NCI-H1105 (cell line): ENCODE data around the gene SLC25A51.
"Not testable (repeated sequence)": the region's sequence is repeated elsewhere in the genome, so short reads cannot be mapped to it uniquely, and the experiment has no call there.

Source experiments
- DNase-seq: peaks from one replicate; lab custom pipeline; 2025; lab: John Stamatoyannopoulos, UW

SLC25A51 gene

GRCh38 chr9:37920471-37921167, 16.7 kb upstream of the SLC25A51 start:
- DNase-seq, result no peak

GRCh38 chr9:37919956-37920335, 16.0 kb upstream of the SLC25A51 start:
- no peak for DNase-seq

DNA sequence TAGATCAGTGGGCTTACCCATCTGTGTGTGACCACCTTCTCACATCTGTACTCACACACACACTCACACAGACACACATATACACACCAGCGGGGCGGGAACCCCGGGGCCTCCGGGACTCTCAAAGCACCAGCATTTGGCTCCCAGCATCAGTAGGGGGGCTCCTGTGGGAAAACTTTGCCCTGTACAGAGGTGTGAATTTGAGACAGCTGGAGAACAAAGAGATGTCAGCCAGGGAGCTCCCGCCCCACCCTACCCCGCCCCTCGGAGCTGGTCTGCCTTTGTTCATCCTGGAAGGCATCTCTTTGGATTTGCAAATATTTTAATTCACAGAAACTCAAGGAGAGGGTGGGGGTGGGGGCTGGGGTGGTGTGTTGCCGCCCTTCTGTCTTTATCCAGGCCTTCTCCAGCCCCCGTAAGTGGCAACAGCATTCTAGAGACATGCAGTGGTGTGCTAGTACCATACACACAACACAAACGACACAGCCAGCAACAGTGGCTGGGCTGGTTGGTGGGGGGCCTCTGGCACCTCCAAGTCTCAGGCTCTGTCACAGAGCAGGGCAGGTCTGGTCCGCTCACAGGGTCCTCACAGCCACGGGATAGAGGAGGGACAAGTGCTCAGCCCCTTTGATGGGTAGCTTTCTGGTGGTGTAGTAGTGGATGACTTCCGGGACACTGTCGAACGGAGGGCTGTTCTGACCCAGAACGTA, 15.5 kb upstream of the SLC25A51 start:
- no peak for DNase-seq

DNA sequence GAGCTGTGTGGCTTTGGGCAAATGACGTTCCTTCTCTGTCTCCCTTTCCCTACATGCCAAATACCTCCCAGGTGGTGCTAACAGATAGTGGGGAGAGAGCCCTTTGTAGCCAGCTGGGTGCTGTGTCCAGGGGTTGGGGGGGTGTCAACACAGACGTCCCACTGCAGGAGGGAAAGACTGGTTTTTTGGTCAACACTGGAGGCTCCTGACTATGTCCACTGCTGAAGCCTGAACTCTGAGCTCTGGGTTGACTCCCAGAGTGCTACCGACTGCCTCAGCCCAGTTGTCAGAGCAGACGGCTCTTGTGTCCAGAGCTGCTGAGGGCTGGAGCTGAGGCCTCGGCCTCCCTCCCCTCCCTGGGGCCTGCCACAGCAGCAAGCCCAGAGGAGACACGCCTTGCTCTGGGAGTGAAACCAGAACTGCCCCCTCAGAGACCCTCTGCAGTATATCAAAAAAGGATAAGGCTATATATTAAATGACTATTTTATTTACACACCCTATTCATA, 14.8 kb upstream of the SLC25A51 start:
- no peak for DNase-seq

GRCh38 chr9:37917801-37918664, 14.1 kb upstream of the SLC25A51 start:
- no peak for DNase-seq

GRCh38 chr9:37917313-37917731, 13.4 kb upstream of the SLC25A51 start:
- no peak for DNase-seq

GRCh38 chr9:37916471-37917312, 12.8 kb upstream of the SLC25A51 start:
- DNase-seq, result no peak

GRCh38 chr9:37915911-37916470, 12.1 kb upstream of the SLC25A51 start:
- no peak for DNase-seq

- no peak for DNase-seq
Observed at GRCh38 chr9:37914701-37915358, 10.9 kb upstream of the SLC25A51 start.

GRCh38 chr9:37914154-37914551, 10.2 kb upstream of the SLC25A51 start:
- DNase-seq, result no peak

GRCh38 chr9:37913480-37914153, 9.7 kb upstream of the SLC25A51 start:
- DNase-seq, result peak; percentile 39

- DNase-seq, result no peak
Observed at GRCh38 chr9:37911271-37911681, 7.3 kb upstream of the SLC25A51 start.

DNA sequence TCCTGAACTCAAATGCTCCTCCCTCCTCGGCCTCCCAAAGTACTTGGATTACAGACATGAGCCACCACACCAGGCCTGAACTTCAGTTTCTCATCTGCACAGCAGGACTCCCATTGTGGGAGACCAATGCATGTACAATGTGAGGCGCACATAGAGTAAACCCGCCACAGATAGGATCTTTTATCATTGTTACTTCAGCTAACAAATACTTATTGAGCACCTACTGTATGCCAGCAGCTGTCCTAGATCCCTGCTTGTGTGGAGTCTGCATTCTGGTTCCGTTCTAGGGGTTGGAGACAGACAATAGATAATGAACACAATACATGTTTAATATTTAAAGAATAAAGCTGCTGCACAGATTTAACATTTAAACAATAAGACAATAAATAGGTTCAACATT, 6.3 kb upstream of the SLC25A51 start:
- no peak for DNase-seq

- DNase-seq, result not testable (repeated sequence)
Observed at GRCh38 chr9:37909836-37910235, 5.9 kb upstream of the SLC25A51 start.

DNA sequence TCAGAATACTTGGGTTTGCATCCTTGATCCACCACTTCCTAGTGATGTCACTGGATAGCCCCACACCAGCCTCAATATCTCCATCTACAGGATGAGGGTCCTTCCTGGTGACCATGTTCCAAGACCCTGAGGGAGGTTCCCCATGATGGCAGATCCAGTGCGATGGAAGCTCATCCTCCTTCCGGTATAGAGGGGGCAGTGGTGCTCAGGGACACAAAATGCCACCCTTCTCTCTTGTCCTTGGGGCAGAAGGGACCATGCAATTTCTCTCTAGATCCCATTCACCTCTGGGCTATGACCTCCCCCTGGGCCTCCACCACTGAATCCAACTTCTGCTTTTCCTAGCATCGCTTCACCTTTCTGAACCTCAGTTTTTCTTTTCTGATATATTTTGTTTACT, 5.4 kb upstream of the SLC25A51 start:
- no peak for DNase-seq

- DNase-seq, result no peak
Observed at GRCh38 chr9:37908698-37909186, 4.8 kb upstream of the SLC25A51 start.

GRCh38 chr9:37908283-37908682, 4.4 kb upstream of the SLC25A51 start:
- no peak for DNase-seq

DNA sequence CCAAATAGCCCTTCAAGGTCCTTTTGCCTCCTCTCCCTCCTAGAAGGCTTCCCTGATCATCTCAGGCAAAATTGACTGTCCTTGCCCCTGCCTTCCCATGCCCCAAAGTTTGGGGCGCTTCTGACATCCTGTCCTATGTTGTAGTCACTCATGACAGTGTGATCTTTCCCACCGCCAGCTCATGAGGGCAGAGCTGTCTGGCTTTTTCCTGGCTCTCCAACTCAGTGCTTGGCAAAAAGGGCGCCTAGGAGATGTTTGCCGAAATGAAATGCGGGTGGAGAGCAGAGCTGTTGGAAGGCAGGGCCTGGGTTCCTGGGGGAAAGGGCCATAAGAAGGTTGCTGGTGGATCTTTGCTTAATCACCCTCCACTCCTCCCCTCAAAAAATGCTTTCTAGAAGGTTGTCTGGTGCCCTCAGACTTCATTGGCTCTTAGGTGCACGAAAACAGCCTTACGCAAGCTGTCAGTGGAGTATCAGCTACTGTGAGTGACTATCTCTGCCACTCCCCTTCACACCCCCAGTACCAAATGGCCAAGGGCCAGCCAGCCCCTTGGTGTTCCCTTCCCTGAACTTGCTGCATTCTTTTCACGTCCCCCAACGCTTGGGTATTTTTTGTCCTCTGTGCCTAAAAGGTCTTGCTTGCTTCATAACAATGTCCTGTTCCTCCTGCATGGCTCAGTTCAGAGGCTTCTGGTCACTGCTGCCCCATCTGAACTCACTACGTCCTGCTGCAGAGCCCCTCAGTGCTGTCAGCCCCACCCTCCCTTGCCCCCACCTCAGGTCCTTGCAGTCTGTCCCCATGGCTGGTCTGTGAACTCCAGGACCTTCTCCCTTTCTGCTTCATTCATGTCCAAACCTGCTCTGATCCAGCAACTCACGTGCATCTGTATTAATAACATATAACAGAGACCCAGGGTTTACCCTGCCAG, 2.6 kb upstream of the SLC25A51 start:
- no peak for DNase-seq

DNA sequence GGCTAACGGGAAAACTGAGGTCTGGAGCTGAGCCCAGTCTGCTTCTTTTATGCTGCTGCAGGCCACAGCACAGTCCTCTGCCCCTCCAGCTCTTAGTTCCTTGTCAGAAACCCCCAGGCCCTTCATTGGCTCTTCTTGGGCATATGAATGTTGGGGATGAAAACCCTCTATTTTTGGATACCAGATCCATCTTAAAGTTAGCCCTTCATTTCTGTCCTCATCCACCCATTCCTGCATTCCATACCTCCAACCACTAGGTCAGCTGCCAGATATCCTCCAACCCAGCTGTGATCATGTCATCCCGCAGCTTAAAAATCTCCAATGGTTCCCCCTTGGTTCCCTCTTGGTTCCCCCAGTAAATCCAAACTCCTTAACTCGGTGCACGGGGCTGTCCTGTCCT, 1.8 kb upstream of the SLC25A51 start:
- DNase-seq, result no peak
